Measurements from ENCODE around the gene SOBP.

The SOBP gene

DNA sequence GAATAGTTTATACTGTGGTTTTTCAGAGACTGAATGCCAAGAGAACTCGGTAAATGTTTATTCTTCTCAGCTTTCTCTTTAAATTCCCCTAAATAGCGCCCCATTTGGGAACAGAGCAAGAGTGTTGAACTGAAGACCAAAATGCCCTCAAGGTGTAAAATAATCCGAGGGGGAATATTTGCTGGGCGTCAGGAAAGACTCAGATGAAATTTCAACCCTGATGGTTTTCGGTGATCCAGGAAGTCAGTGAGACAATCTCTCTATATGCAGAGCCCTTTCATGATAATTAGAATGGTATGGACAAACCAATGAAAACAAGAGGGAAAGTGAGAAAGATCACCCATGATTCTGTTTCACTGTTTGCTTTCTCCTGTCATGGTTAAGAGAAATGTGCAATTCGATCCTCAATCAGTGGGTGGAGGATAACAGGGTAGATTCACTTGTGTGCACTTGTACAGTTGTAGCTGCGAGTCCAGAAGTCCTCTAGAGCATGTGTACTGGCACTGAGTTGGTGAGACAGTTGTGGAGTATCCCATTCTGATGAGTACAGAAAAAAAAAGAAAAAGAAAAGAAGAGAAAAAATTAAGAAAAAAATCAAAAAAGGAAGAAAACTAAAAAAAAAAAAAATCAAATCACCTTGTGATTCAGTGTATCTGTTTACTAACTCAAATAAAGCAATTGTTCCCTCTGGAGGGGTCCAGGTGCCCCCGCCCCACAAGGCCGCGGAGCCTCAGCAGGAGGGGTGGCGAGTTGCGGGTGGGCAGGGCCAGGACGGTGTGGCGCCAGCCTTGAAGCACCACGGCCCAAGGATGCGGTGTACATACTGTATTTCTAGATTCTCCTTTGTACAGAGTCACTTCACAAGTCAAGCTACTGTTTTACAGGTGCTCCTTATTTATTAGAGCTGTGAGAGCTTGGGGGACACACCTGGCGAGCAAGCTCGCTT is 169.3 kb downstream of the SOBP start:
- DNase-seq (ENCODE audit: low read depth, low spot score) = no peak

GRCh38 chr6:107660839-107661238 is 170.9 kb downstream of the SOBP start:
- DNase-seq (ENCODE audit: low read depth, low spot score) = no peak

DNA sequence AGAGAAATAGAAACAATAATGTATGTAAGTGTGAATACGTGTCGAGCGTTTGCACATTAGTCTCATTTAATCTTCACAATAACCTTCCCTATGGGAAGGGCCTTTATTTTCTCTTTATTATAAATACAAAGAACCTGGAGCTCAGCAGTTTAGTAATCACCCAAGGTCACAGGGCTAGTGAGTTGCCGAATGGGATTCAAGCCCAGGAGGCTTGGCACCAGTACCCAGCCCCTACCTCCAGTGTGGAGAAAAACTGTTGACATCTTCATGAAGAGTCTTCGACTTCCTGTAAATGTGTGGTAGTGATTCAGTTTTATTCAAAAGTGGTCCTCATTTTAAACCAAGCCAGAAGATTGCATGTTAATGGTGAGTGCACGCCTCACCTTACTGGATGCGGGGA is 171.4 kb downstream of the SOBP start:
- DNase-seq (ENCODE audit: low read depth, low spot score) = no peak

DNA sequence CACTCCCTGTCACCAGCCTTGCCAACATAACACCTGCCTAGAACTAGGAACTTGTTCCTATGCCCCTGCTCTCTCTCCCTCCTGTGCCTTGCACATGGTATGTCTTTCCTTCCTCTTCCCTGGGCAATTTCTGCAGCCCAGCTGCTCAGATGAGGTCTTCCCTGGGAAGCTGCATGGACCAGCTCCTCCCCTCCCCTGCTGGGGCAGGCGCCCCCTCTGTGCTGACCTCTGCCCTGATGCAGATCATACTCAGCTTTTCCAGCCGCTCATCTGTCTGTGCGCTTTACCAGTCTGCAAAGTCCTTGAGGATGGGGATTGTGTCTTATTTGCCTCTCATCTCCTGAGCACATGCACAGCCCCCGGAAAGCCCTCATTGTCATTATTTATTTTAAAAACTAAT is 172.4 kb downstream of the SOBP start:
- DNase-seq (ENCODE audit: low read depth, low spot score) = no peak

GRCh38 chr6:107663308-107663707 is 173.4 kb downstream of the SOBP start:
- DNase-seq (ENCODE audit: low read depth, low spot score) = no peak

DNA sequence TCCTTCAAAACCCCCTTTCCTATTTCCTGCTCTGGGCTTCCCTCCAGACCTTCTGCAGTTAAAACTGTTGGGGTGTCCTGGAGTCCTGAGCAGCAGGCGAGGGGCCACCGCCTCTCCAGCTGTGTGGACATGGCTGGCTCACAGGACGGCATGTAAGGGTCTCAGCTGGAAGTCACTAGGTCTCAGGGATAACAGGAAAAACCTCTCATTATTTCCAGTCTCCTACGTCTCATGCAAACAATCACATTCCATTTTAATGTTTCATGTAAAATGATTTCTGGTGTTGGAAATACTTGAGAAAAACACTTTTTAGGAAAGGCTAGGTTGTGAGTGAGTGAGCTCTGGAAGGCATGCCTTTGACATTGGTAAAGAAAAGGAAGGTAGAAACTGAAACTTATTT is 175.5 kb downstream of the SOBP start:
- DNase-seq (ENCODE audit: low read depth, low spot score) = no peak

- no peak for DNase-seq (ENCODE audit: low read depth, low spot score)
Observed at GRCh38 chr6:107666084-107666980, 176.4 kb downstream of the SOBP start.

- DNase-seq (ENCODE audit: low read depth, low spot score) = no peak
Observed at GRCh38 chr6:107666981-107667601, 177.2 kb downstream of the SOBP start.

GRCh38 chr6:107667790-107668189 is 177.9 kb downstream of the SOBP start:
- no peak for DNase-seq (ENCODE audit: low read depth, low spot score)

DNA sequence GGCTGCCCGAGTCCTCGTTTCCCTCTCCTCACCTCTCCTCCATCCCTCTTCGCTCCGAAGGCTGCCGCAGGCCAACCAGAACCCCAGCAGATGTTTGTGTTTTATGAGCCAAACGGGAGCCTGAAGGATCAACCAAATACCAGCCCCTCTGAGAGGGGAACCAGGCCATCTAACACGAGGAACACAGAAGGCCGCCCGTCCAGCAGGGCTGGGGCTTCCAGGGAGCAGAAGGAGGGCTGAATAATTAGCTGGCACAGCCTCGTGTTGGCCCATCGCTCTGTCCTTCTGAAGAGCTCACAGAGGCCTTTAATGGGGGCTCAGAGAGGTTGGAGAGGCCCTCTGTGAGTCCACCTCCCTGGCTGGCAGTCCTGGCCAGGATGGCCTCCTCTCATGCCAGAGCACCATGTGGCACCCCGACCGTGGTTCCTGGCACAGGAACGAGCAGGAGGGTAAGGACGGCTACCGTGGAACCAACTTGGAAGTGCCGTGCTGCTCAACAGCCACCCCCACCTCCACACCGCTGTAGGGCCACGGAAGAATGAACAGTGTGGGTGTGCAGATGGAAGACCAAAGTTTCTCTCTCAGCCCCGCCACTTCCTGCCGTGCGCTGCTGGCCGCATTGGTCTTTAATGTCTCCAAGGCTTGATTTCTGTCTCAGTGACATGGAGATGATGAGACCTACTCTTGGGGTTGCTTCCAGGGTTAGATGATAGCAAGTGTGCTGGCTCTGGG is 179.0 kb downstream of the SOBP start:
- no peak for DNase-seq (ENCODE audit: low read depth, low spot score)

DNA sequence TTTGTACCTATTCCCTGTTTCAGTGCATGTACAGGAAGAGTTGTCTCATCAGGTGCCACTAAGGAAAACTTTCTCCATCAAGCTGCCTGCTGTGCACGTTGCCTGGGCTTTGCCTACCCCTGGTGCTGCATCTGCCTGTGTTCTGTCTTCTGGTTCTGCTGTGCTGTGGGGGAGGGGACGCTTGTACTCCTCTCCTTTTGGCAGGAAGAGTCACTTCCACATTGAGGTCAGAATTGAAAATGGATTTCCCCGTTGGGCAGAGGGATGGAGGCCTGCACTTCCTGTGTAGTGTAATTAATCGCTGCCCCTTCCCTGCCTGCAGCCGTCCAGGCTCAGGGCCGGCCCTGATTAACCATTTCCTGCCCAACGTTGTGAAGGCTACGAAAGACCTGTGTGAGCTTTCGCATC is 180.9 kb downstream of the SOBP start:
- no peak for DNase-seq (ENCODE audit: low read depth, low spot score)

DNA sequence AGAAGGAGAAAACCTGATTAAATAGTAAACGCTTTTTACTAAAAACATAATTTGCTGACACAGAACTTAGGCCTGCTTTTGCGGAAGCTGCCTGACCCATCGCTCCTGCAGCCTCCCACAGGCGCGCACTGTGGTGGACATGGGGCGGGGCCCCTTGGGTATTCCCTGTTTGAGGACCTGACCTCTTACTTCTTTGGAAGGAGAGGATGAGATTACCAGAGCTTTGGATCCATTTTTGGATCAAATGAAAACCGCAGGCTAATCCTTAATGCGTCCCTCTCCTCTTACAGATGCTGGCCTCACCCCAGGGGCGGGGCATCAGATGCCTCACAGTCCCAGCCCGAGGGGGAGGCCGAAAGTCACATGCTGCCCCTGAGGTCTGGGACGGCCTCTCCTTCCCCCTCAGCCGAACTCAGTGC is 183.2 kb downstream of the SOBP start:
- DNase-seq (ENCODE audit: low read depth, low spot score) = no peak

- peak; percentile 77 for DNase-seq (ENCODE audit: low read depth, low spot score)
Observed at GRCh38 chr6:107674995-107675738, 185.2 kb downstream of the SOBP start.

DNA sequence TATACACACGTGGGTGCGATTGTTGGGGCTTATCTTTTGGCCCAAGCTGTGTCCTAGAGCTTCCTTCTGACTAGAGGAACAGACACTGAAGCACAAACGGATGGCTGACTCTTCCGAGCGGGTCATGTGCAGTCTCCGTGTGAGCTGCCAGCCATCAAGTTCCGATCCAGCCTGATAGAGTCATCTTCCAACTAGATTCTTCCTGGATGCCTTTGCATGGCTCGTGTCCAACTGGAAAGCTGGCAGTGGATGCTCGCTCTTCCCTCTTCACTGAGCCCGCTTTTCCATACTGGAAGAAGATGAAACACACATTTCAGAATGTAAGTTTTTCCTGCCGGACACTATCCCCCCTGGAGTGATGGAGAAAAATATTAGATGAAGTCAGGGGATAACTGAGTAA is 186.1 kb downstream of the SOBP start:
- DNase-seq (ENCODE audit: low read depth, low spot score) = no peak

DNA sequence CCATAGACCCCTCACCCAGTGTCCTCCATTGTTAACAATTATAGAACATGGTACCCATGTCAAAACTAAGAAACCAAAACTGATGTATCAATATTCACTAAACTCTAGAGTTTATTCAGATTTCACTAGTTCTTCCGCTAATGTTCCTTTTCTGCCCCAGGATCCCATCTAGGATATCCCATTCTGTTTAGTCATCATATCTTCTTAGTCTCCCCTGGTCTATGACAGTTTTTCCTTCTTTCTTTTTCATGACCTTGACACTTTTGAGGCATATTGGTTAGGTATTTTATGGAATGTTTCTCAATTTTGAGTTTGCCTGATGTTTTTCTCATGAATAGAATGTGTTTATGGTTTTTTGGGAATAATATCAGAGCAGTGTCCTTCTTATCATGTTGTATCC is 187.5 kb downstream of the SOBP start:
- no peak for DNase-seq (ENCODE audit: low read depth, low spot score)

- no peak for DNase-seq (ENCODE audit: low read depth, low spot score)
Observed at GRCh38 chr6:107679457-107679856, 189.5 kb downstream of the SOBP start.

- no peak for DNase-seq (ENCODE audit: low read depth, low spot score)
Observed at GRCh38 chr6:107682721-107683120, 192.8 kb downstream of the SOBP start.

DNA sequence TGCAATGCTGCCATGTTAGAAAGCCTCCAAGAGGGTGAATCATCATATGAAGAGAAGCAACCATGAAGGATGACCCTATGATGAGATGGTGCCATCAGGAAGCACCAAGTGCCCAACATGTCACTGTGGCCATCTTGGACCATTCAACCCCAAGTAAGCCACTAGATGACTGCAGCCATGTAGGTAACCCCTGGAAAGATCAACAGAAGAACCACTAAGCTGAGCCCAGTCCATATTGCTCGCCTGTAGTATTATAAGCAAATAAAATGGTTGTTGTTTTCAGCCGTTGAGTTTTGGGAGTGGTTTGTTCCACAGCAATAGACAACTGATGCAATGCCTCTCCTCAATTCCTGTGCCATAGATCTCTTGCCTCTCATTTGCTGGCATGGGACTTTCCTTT is 193.3 kb downstream of the SOBP start:
- no peak for DNase-seq (ENCODE audit: low read depth, low spot score)

- DNase-seq (ENCODE audit: low read depth, low spot score) = no peak
Observed at GRCh38 chr6:107684996-107685395, 195.1 kb downstream of the SOBP start.

DNA sequence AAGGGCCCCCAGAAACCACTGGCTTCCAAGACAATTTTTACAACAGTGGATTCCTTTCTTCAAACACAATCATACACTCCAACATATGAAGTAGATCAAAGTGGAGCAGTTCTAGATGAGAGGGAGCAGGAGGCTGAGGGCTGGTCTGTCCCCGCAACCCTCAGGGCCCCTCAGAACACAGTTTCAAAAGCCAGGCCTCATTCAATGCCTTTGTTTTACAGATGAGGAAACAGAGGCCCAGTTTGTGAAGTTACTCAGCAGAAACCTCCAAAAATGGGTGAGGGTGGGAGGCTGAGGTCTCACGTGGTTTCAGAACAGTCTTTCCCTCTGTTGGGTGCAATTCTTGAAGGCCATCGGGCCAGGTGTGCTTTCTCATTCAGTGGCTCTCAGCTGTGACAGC is 199.3 kb downstream of the SOBP start:
- no peak for DNase-seq (ENCODE audit: low read depth, low spot score)

Measured in activated naive CD8-positive, alpha-beta T cell treated with anti-CD3 and anti-CD28 coated beads, Interleukin-2, amount 50 U/mL, for 16 hours (primary cell).